GM12801 (cell line): ENCODE measurements around the gene FHIT.

ENCODE experiments used
- TF ChIP-seq, protein P1 (sequence below): IDR thresholded peaks from one replicate; pipeline ENCODE4 v1.5.1; 2011; ENCODE audit warnings: control low read depth; ENCODE audit not compliant: insufficient read length; ENCODE audit errors: extremely low read depth

The FHIT gene

DNA sequence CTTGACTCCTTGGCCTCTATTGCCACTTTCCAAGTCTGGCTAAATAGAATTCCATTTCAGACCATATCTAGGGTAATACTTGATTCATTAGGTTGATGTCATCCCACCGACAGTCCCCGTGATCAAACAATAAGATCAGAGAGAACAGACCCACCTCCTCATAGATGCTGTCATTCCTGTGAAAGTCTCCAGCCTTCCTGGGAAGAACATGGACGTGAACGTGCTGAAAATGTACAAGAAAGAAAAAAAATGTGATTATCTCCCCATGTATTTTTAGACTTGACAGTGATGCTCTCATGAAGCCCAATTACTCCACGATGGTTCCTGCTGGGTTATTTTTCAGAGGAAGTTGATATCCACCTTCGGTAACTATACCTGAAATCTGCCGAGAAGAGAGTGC, 1329.1 kb downstream of the FHIT start:
- TF ChIP-seq, protein P1, sequence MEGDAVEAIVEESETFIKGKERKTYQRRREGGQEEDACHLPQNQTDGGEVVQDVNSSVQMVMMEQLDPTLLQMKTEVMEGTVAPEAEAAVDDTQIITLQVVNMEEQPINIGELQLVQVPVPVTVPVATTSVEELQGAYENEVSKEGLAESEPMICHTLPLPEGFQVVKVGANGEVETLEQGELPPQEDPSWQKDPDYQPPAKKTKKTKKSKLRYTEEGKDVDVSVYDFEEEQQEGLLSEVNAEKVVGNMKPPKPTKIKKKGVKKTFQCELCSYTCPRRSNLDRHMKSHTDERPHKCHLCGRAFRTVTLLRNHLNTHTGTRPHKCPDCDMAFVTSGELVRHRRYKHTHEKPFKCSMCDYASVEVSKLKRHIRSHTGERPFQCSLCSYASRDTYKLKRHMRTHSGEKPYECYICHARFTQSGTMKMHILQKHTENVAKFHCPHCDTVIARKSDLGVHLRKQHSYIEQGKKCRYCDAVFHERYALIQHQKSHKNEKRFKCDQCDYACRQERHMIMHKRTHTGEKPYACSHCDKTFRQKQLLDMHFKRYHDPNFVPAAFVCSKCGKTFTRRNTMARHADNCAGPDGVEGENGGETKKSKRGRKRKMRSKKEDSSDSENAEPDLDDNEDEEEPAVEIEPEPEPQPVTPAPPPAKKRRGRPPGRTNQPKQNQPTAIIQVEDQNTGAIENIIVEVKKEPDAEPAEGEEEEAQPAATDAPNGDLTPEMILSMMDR: no peak

DNA sequence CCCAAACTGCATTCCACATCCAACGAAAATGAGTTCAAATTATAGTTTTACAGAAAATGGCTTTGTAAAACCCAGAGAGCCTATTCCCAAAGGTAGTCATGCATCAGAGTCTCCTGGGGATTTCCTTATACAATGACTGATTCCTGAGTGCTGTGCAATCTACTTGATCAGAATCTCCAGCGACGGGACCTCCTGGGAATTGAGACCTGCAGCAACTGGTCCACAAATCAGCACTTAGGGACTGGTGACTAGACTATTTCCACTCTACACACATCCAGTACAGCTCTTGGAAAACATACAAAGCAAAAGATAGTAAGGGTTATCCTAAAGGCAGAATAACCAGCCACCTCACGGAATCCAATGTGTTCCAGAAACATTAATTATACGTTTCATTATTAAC, 1330.4 kb downstream of the FHIT start:
- TF ChIP-seq, protein P1: no peak

GRCh38 chr3:59919586-59919985, 1331.7 kb downstream of the FHIT start:
- TF ChIP-seq, protein P1: no peak

- TF ChIP-seq, protein P1: no peak
Measured at GRCh38 chr3:59914251-59914650, 1337.0 kb downstream of the FHIT start.

DNA sequence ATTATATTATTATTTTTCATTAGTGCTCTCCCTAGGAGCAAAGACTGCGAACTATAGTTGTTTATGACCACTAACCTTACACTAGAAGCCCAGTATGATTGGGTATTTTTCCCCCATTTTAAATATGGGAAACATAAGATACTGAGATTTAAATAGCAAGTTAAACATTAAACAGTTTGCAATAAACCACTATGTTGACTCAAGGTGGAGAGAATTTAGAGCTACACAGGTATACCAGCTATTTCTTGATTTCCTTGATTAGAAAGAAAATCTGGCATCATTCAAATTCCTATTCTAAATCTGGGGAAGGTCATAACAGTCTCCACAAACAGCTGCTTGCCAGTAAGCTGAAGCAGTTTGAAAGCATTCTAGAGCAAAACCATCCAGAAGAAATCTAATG, 1337.6 kb downstream of the FHIT start:
- TF ChIP-seq, protein P1: no peak

DNA sequence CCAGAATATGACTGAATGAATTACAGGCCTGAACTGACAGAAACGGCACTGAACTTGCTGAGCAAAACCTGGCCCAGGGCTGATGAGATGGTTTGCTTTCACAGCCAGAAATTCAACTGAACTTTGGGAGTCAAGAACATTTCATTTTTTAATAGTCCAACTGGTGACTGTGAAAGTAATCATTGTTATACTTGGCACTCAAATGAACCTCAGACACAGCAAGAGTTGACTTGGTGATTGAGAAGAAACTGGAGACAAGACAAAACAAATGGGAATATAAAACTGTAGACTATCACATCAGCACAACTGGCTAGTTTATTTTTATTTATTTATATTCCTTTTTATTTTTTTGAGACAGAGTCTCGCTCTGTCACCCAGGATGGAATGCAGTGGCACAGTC, 1342.6 kb downstream of the FHIT start:
- TF ChIP-seq, protein P1: no peak

DNA sequence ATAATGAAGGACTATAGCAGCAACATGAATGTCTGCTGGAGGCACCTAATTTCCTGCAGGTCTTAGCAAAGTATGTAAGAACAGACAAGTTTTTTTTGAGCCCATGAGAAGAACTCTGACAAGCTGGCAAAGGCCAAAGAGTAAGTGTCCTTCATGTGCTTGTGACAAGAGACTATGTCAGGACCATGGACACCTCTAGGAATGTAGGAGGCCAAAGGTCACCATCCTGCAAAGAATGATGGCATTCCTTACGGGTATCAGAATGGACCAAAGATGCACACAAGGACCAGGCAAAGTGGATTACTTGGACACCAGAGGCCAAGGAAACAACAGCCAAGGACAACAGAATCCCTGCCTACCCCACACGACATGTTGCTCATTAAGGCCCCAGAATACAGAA, 1343.0 kb downstream of the FHIT start:
- TF ChIP-seq, protein P1: no peak

GRCh38 chr3:59904296-59904695, 1347.0 kb downstream of the FHIT start:
- TF ChIP-seq, protein P1: no peak
